Neuronal stem cell (in vitro differentiated cells): ENCODE results near the gene ZNF519. TPM values are rescaled to one million over a fixed set of nuclear protein-coding genes. Genes with fewer than 3 reads are reported as not detected.
A peak's percentile ranks its signal among the peaks of the same experiment; 100 is the strongest.
"Not testable (repeated sequence)": the region's sequence is repeated elsewhere in the genome, so short reads cannot be mapped to it uniquely, and the experiment has no call there.

Experiments used
- DNase-seq: peaks from one replicate; pipeline ENCODE4 v3.0.0-alpha.2; 2013; ENCODE audit warnings: low spot score
- H2AFZ ChIP-seq: one replicate; pipeline ENCODE4 v1.6.1; 2013; ENCODE audit warnings: mild to moderate bottlenecking, low read length, inconsistent platforms
- H2AK5ac ChIP-seq: 2 replicates; pipeline ENCODE4 v1.6.1; 2013; ENCODE audit warnings: low read depth, mild to moderate bottlenecking, inconsistent platforms, low read length, moderate library complexity, mixed read lengths
- H2BK120ac ChIP-seq: 2 replicates; pipeline ENCODE4 v1.6.1; 2013; ENCODE audit warnings: low read depth, mild to moderate bottlenecking, inconsistent platforms, low read length, moderate library complexity, mixed read lengths
- H2BK12ac ChIP-seq: one replicate; pipeline ENCODE4 v1.6.1; 2013; ENCODE audit warnings: low read length, inconsistent platforms
- H2BK15ac ChIP-seq: 2 replicates; pipeline ENCODE4 v1.6.1; 2013; ENCODE audit warnings: mild to moderate bottlenecking, low read length, inconsistent platforms, mixed read lengths
- H2BK5ac ChIP-seq: one replicate; pipeline ENCODE4 v1.6.1; 2013; ENCODE audit warnings: inconsistent platforms, mild to moderate bottlenecking, low read length, moderate library complexity
- H3K14ac ChIP-seq: one replicate; pipeline ENCODE4 v1.6.1; 2013; ENCODE audit warnings: low read length, inconsistent platforms
- H3K18ac ChIP-seq: 2 replicates; pipeline ENCODE4 v1.6.1; 2013; ENCODE audit warnings: low read length, inconsistent platforms
- H3K23ac ChIP-seq: 2 replicates; pipeline ENCODE4 v1.6.1; 2013; ENCODE audit warnings: low read depth, mild to moderate bottlenecking, mixed read lengths, low read length, inconsistent platforms; ENCODE audit not compliant: poor library complexity
- H3K27ac ChIP-seq: replicated peaks from 3 replicates; pipeline ENCODE4 v1.5.1; 2013; ENCODE audit warnings: low read length, inconsistent platforms
- H3K27me3 ChIP-seq, 3 experiments: 2 replicates each; pipeline ENCODE4 v1.6.1; 2013; ENCODE audit warnings: low read length in 3 of 3, mild to moderate bottlenecking in 2 of 3, inconsistent platforms in 1 of 3, low read depth in 1 of 3, mixed read lengths in 1 of 3, moderate library complexity in 1 of 3; ENCODE audit not compliant: control insufficient read depth in 3 of 3, insufficient read depth in 3 of 3
- H3K36me3 ChIP-seq, 2 donors: replicated peaks in 1 of 2; 2 replicates each; pipeline ENCODE4 v1.6.1; 2013; ENCODE audit warnings: low read length in 2 of 2; ENCODE audit not compliant: control insufficient read depth in 2 of 2, insufficient read depth in 2 of 2
- H3K4ac ChIP-seq: 2 replicates; pipeline ENCODE4 v1.6.1; 2013; ENCODE audit warnings: inconsistent platforms, mild to moderate bottlenecking, low read length, moderate library complexity
- H3K4me1 ChIP-seq, 2 donors: 1 replicate in 1 of 2; 2 replicates in 1 of 2; pipeline ENCODE4 v1.6.1; 2013; ENCODE audit warnings: low read length in 2 of 2, low read depth in 1 of 2; ENCODE audit not compliant: control insufficient read depth in 2 of 2, insufficient read depth in 1 of 2
- H3K4me2 ChIP-seq: one replicate; pipeline ENCODE4 v1.6.1; 2013; ENCODE audit warnings: mild to moderate bottlenecking, low read length, inconsistent platforms; ENCODE audit not compliant: insufficient read depth, poor library complexity, severe bottlenecking
- H3K4me3 ChIP-seq, 2 donors: 2 replicates each; pipeline ENCODE4 v1.5.1; 2013; ENCODE audit warnings: low read length in 2 of 2, mild to moderate bottlenecking in 2 of 2, inconsistent platforms in 1 of 2, moderate library complexity in 1 of 2
- H3K79me1 ChIP-seq: one replicate; pipeline ENCODE4 v1.6.1; 2013; ENCODE audit warnings: low read depth, mild to moderate bottlenecking, inconsistent platforms, low read length, moderate library complexity
- H3K9ac ChIP-seq: one replicate; pipeline ENCODE4 v1.6.1; 2013; ENCODE audit warnings: mild to moderate bottlenecking, low read depth, low read length, inconsistent platforms; ENCODE audit not compliant: poor library complexity
- H3K9me3 ChIP-seq, 2 donors: replicated peaks in 1 of 2; 2 replicates each; pipeline versions ENCODE3 to v1.6.1; 2013; ENCODE audit warnings: low read length in 2 of 2, mild to moderate bottlenecking in 2 of 2, inconsistent platforms in 1 of 2, low read depth in 1 of 2, mixed read lengths in 1 of 2, moderate library complexity in 1 of 2; ENCODE audit not compliant: control insufficient read depth in 2 of 2, insufficient read depth in 1 of 2
- H4K8ac ChIP-seq: one replicate; pipeline ENCODE4 v1.6.1; 2013; ENCODE audit warnings: low read depth, mild to moderate bottlenecking, inconsistent platforms, low read length, moderate library complexity
- H4K91ac ChIP-seq: one replicate; pipeline ENCODE4 v1.6.1; 2013; ENCODE audit warnings: low read length, low read depth, mild to moderate bottlenecking, inconsistent platforms; ENCODE audit not compliant: poor library complexity
- WGBS, 2 donors: extraction: QIAGEN DNeasy Blood & Tissue Kit; methylation state at CpG; one replicate each; pipeline ENCODE4 v1.1.7; 2013; ENCODE audit warnings: missing lambda C conversion rate in 2 of 2, mixed read lengths in 1 of 2; ENCODE audit not compliant: insufficient read length in 2 of 2, insufficient replicate concordance in 1 of 2; ENCODE audit errors: extremely low coverage in 2 of 2; 5-methylcytosine and 5-hydroxymethylcytosine counted together
- polyA plus RNA-seq, 2 experiments: library from polyadenylated mRNA; stranded (reverse); fragments of 200-250 nt; gene quantifications; one replicate each; pipeline ENCODE4 v1.2.3, GENCODE V29; 2013

Gene ZNF519
- 24.0 TPM for polyA plus RNA-seq (2013, experiment 1 of 2)
- 24.1 TPM for polyA plus RNA-seq (2013, experiment 2 of 2)

- no CpG with 5 or more reads among the region's 20 CpGs for WGBS, 2 donors
- H2BK5ac ChIP-seq, H2AK5ac ChIP-seq, H3K23ac ChIP-seq, H3K27me3 ChIP-seq, H3K4me1 ChIP-seq, H4K8ac ChIP-seq, H2BK120ac ChIP-seq, H3K9me3 ChIP-seq, H2BK12ac ChIP-seq, H2BK15ac ChIP-seq, H4K91ac ChIP-seq, H3K14ac ChIP-seq, H3K79me1 ChIP-seq, H3K4ac ChIP-seq: not testable (repeated sequence)
- DNase-seq, result peak; percentile 89
- H3K36me3 ChIP-seq, result peaks cover 0 to 19% of the 10 kb centered on the region in 2 donors
- peak within 1 kb of the TSS; percentile 84 for H2AFZ ChIP-seq
- H3K4me2 ChIP-seq, result peak within 1 kb of the TSS; percentile 25
- H3K18ac ChIP-seq, result peak within 1 kb of the TSS; percentile 57
- peak within 1 kb of the TSS; percentile 58 for H3K27ac ChIP-seq
- peak within 1 kb of the TSS; percentile 63 to 95 for H3K4me3 ChIP-seq
- H3K9ac ChIP-seq, result peak within 1 kb of the TSS; percentile 86
Observed at GRCh38 chr18:14132271-14132700, at the start of gene ZNF519. Gene ZNF519 (minus strand): TSS chr18:14132435. CDS start chr18:14132277, 158 bp downstream.

- no peak overlapping the region for H3K4ac ChIP-seq
- DNase-seq, result no peak
- no peak overlapping the region for H2AFZ ChIP-seq
- H3K4me1 ChIP-seq, result no peaks in the 10 kb centered on the region
- H3K4me2 ChIP-seq, result no peak overlapping the region
- no peak overlapping the region for H4K8ac ChIP-seq
- no peaks in the 10 kb centered on the region for H3K79me1 ChIP-seq
- no peak overlapping the region for H3K4me3 ChIP-seq
- H2AK5ac ChIP-seq, result no peak overlapping the region
- H3K9me3 ChIP-seq, result no peaks in the 10 kb centered on the region
- H3K27ac ChIP-seq, result no peak overlapping the region
- H3K36me3 ChIP-seq, result no peaks in the 10 kb centered on the region
- H3K18ac ChIP-seq, result no peak overlapping the region
- no peak overlapping the region for H2BK15ac ChIP-seq
- no peak overlapping the region for H2BK120ac ChIP-seq
- H3K9ac ChIP-seq, result no peak overlapping the region
- no peak overlapping the region for H3K14ac ChIP-seq
- WGBS, 2 donors, result 100% methylated on average over 2 of the region's 28 CpGs; no CpG with 5 or more reads in 1 of the 2 donors
- no peak overlapping the region for H2BK5ac ChIP-seq
- no peak overlapping the region for H2BK12ac ChIP-seq
- H3K23ac ChIP-seq, result no peak overlapping the region
- H4K91ac ChIP-seq, result no peak overlapping the region
- H3K27me3 ChIP-seq, result no peaks in the 10 kb centered on the region
Observed at GRCh38 chr18:14179306-14179705, 47.1 kb upstream of the ZNF519 start.

GRCh38 chr18:14178321-14179196, 46.3 kb upstream of the ZNF519 start:
- not testable (repeated sequence) for H3K23ac ChIP-seq, H2AK5ac ChIP-seq, H2BK15ac ChIP-seq, H2BK12ac ChIP-seq, H3K14ac ChIP-seq, H4K8ac ChIP-seq, H3K4me3 ChIP-seq, H2AFZ ChIP-seq, H3K18ac ChIP-seq, H3K4me2 ChIP-seq, H2BK5ac ChIP-seq, H3K9ac ChIP-seq, H3K9me3 ChIP-seq, H3K27ac ChIP-seq, H3K4me1 ChIP-seq, H3K4ac ChIP-seq, H3K79me1 ChIP-seq, H3K27me3 ChIP-seq, H3K36me3 ChIP-seq, H4K91ac ChIP-seq, H2BK120ac ChIP-seq
- WGBS, 2 donors, result no CpG with 5 or more reads among the region's 61 CpGs
- peak; percentile 4 for DNase-seq

- H4K91ac ChIP-seq, H2BK15ac ChIP-seq, H3K9me3 ChIP-seq, H2BK5ac ChIP-seq, H3K36me3 ChIP-seq, H2BK120ac ChIP-seq, H3K23ac ChIP-seq, H3K27ac ChIP-seq, H2AFZ ChIP-seq, H3K4ac ChIP-seq, DNase-seq, H2AK5ac ChIP-seq, H4K8ac ChIP-seq, H3K18ac ChIP-seq, H3K79me1 ChIP-seq, H3K4me2 ChIP-seq, H3K4me3 ChIP-seq, H2BK12ac ChIP-seq, H3K14ac ChIP-seq, H3K9ac ChIP-seq, H3K4me1 ChIP-seq, H3K27me3 ChIP-seq: not testable (repeated sequence)
- WGBS, 2 donors, result no CpG with 5 or more reads among the region's 48 CpGs
Observed at GRCh38 chr18:14177540-14178320, 45.5 kb upstream of the ZNF519 start.
